Measurements from ENCODE around the gene STING1. TPM values are rescaled to one million over a fixed set of nuclear protein-coding genes. Genes with fewer than 3 reads are reported as not detected.
"Not testable (repeated sequence)": the region's sequence is repeated elsewhere in the genome, so short reads cannot be mapped to it uniquely, and the experiment has no call there.

The STING1 gene
- polyA plus RNA-seq, 1 of the 3 experiments (the other 2 are of a cell fraction) = 98.4 TPM

DNA sequence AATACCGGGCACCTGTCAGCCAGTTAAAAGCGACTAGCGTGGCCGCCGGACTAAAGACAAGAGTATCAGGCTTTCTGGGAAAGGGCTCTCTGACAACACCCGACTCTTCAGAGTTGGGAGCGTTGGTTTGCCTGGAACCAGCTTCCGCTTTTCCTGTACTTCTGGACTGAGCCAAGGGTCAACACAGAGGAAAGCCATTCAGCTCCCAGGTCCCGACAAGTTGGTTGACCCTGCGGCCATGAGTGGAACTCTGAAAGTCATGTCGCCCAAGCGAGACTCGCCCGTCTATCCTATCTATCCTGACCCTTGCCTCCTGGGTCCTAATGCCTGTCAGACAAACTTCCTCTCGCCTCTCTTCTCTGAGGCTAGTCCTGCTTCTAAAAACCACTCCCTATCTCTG is 21.3 kb upstream of the STING1 start:
- CTCF ChIA-PET = interaction anchor here (1.6 to 2.8 kb wide), 3 partner anchors 10 to 82 kb away, joined by 4 to 15 read pairs (median 7); no protein-coding TSS in a partner anchor
- POLR2A ChIA-PET = not testable (repeated sequence)
- WGBS (ENCODE audit: low lambda C conversion rate) = 85% methylated on average over 15 of the region's 15 CpGs

DNA sequence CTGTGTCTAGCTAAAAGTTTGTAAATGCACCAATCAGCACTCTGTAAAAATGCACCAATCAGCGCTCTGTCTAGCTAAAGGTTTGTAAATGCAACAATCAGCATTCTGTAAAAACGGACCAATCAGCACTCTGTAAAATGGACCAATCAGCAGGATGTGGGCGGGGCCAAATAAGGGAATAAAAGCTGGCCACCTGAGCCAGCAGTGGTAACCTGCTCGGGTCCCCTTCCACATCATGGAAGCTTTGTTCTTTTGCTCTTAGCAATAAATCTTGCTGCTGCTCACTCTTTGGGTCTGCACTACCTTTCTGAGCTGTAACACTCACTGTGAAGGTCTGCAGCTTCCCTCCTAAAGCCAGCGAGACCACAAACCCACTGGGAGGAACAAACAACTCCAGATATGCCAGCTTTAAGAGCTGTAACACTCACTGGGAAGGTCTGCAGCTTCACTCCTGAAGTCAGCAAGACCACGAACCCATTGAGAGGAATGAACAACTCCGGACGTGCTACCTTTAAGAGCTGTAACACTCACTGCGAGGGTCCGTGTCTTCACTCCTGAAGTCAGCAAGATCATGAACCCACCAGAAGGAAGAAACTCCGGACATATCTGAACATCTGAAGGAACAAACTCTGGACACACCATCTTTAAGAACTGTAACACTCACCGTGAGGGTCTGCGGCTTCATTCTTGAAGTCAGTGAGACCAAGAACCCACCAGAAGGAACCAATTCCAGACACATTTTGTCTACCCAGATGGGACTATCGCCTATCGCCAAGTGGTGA is 20.7 kb upstream of the STING1 start:
- H3K27ac ChIP-seq (ENCODE audit: low read depth in 2 of 2, low read length in 1 of 2); DNase-seq; H4K20me1 ChIP-seq (ENCODE audit: insufficient read depth); H3K27me3 ChIP-seq (ENCODE audit: insufficient read depth); H3K36me3 ChIP-seq (replicated peaks in 1 of 2; ENCODE audit: control insufficient read depth in 1 of 2, insufficient read depth in 2 of 2, low read length in 1 of 2); H3K9ac ChIP-seq; H3K9me3 ChIP-seq; H3K4me3 ChIP-seq (ENCODE audit: low read depth in 2 of 2, low read length in 1 of 2); H3K79me2 ChIP-seq (ENCODE audit: insufficient read depth); POLR2A ChIA-PET; H3F3A ChIP-seq (replicated peaks; ENCODE audit: insufficient read depth); H3K4me2 ChIP-seq; H3K9me2 ChIP-seq; H2AFZ ChIP-seq (ENCODE audit: low read depth); H3K4me1 ChIP-seq (ENCODE audit: control insufficient read depth in 1 of 2, insufficient read depth in 2 of 2, low read depth in 1 of 2, low read length in 1 of 2): not testable (repeated sequence)
- WGBS (ENCODE audit: low lambda C conversion rate) = 75% methylated on average over 15 of the region's 15 CpGs
- CTCF ChIA-PET = interaction anchor here (1.6 to 2.8 kb wide), 3 partner anchors 10 to 81 kb away, joined by 4 to 15 read pairs (median 7); no protein-coding TSS in a partner anchor

More for the DNA sequence above, 21.3 kb upstream of the STING1 start:
- H2AFZ ChIP-seq (ENCODE audit: low read depth); H3K4me2 ChIP-seq; H3F3A ChIP-seq (replicated peaks; ENCODE audit: insufficient read depth); H3K9me2 ChIP-seq; H3K9ac ChIP-seq; H3K4me1 ChIP-seq (ENCODE audit: control insufficient read depth in 1 of 2, insufficient read depth in 2 of 2, low read depth in 1 of 2, low read length in 1 of 2); H3K27ac ChIP-seq (ENCODE audit: low read depth in 2 of 2, low read length in 1 of 2); H3K9me3 ChIP-seq; H4K20me1 ChIP-seq (ENCODE audit: insufficient read depth); H3K4me3 ChIP-seq (ENCODE audit: low read depth in 2 of 2, low read length in 1 of 2); H3K79me2 ChIP-seq (ENCODE audit: insufficient read depth); H3K36me3 ChIP-seq (replicated peaks in 1 of 2; ENCODE audit: control insufficient read depth in 1 of 2, insufficient read depth in 2 of 2, low read length in 1 of 2); DNase-seq; H3K27me3 ChIP-seq (ENCODE audit: insufficient read depth): not testable (repeated sequence)

DNA sequence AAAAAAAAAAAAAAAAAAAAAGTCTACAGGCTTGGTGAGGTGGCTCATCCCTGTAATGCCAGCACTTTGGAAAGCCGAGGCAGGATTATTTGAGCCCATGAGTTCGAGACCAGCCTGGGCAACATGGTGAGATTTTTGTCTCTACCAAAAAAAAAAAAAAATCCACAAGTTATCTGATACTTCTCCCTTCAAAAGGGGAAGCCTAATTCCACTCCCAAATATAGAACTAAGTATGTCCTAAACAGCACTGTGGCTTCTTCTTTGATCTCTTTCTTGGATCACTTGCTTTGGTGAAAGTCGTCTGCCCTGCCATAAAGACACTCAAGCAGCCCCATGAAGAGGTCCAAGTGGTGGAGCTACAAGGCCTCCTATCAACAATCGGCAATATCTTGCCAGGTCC is 18.8 kb upstream of the STING1 start:
- no peaks in the 10 kb centered on the region for H3K4me1 ChIP-seq (ENCODE audit: control insufficient read depth in 1 of 2, insufficient read depth in 2 of 2, low read depth in 1 of 2, low read length in 1 of 2)
- no peaks in the 10 kb centered on the region for H3K9me3 ChIP-seq
- H3K27ac ChIP-seq (ENCODE audit: low read depth in 2 of 2, low read length in 1 of 2) = no peak overlapping the region
- H3K4me2 ChIP-seq = no peak overlapping the region
- no peak overlapping the region for H2AFZ ChIP-seq (ENCODE audit: low read depth)
- H3K9me2 ChIP-seq = no peaks in the 10 kb centered on the region
- ChIA-PET POLR2A (no interaction called here), CTCF (interaction anchor here (1.1 to 2.8 kb wide), 3 partner anchors 12 to 79 kb away, joined by 3 to 15 read pairs (median 7); no protein-coding TSS in a partner anchor)
- H3K4me3 ChIP-seq (ENCODE audit: low read depth in 2 of 2, low read length in 1 of 2) = no peak overlapping the region
- H3K36me3 ChIP-seq (replicated peaks in 1 of 2; ENCODE audit: control insufficient read depth in 1 of 2, insufficient read depth in 2 of 2, low read length in 1 of 2) = no peaks in the 10 kb centered on the region
- H3F3A ChIP-seq (replicated peaks; ENCODE audit: insufficient read depth) = peaks cover 6% of the 10 kb centered on the region
- no peak overlapping the region for H3K9ac ChIP-seq
- WGBS (ENCODE audit: low lambda C conversion rate) = 69% methylated on average over 4 of the region's 4 CpGs
- DNase-seq = no peak
- H3K27me3 ChIP-seq (ENCODE audit: insufficient read depth) = no peaks in the 10 kb centered on the region
- H3K79me2 ChIP-seq (ENCODE audit: insufficient read depth) = no peaks in the 10 kb centered on the region
- TF ChIP-seq RAD21 (IDR thresholded peaks at IDR 0.05; ENCODE audit: low read length) (no peak), MXI1 (IDR thresholded peaks at IDR 0.05; ENCODE audit: low read depth, low read length) (no peak), ELF1 (IDR thresholded peaks at IDR 0.05) (no peak), FOXJ3 (CRISPR knock-in tag; IDR thresholded peaks at IDR 0.05) (no peak), EZH2phosphoT487 (IDR thresholded peaks at IDR 0.05; ENCODE audit: borderline replicate concordance, low read depth) (no peak), SMC3 (IDR thresholded peaks at IDR 0.05; ENCODE audit: low read depth, low read length) (no peak), IRF3 (IDR thresholded peaks at IDR 0.05; ENCODE audit: low read depth, low read length) (no peak), RCOR1 (IDR thresholded peaks at IDR 0.05; ENCODE audit: low read length) (no peak), CHD2 (IDR thresholded peaks at IDR 0.05; ENCODE audit: low read length, partially characterized antibody) (no peak), RFX5 (IDR thresholded peaks at IDR 0.05; ENCODE audit: low read length) (no peak), GATA2 (CRISPR knock-in tag; IDR thresholded peaks at IDR 0.05) (no peak), FOSL2 (IDR thresholded peaks at IDR 0.05; ENCODE audit: borderline replicate concordance, low read depth) (no peak)
- TF ChIP-seq, protein P1, sequence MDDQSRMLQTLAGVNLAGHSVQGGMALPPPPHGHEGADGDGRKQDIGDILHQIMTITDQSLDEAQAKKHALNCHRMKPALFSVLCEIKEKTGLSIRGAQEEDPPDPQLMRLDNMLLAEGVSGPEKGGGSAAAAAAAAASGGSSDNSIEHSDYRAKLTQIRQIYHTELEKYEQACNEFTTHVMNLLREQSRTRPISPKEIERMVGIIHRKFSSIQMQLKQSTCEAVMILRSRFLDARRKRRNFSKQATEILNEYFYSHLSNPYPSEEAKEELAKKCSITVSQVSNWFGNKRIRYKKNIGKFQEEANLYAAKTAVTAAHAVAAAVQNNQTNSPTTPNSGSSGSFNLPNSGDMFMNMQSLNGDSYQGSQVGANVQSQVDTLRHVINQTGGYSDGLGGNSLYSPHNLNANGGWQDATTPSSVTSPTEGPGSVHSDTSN (IDR thresholded peaks at IDR 0.05) = no peak
- H4K20me1 ChIP-seq (ENCODE audit: insufficient read depth) = no peaks in the 10 kb centered on the region
